ENCODE measurements around the gene IYD.

DNA sequence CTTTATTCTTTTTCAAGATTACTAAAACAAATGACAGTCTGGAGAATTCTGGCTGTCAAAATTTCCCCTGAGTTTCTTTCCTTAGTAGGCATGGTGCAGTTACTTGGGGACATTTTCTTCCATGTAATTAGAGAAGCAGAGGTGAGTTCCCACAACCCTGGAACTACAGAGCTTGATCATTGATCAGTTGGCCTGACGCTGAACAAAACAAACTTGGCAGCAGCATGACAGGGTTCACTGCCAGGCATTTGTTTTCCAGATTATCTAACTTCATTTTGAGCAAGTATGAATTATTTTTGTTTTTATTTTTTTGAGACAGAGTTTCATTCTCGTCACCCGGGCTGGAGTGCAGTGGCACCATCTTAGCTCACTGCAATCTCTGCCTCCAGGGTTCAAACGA, 22.6 kb downstream of the IYD start:
- TF ChIP-seq POLR2AphosphoS5 (IDR thresholded peaks at IDR 0.05; ENCODE audit: borderline replicate concordance, low read depth, low read length) (no peak), EZH2 (IDR thresholded peaks at IDR 0.05) (no peak), FOXP2 (optimal IDR thresholded peaks at IDR 0.05; ENCODE audit: control extremely low read depth, extremely low read length, insufficient read depth) (no peak)

Data from SK-N-MC (cell line).